ENCODE data around the gene CANT1.

CANT1 gene

GRCh38 chr17:79007504-79008381 lies 1.8 kb downstream of the CANT1 start:
- DNase-seq = no peak

DNA sequence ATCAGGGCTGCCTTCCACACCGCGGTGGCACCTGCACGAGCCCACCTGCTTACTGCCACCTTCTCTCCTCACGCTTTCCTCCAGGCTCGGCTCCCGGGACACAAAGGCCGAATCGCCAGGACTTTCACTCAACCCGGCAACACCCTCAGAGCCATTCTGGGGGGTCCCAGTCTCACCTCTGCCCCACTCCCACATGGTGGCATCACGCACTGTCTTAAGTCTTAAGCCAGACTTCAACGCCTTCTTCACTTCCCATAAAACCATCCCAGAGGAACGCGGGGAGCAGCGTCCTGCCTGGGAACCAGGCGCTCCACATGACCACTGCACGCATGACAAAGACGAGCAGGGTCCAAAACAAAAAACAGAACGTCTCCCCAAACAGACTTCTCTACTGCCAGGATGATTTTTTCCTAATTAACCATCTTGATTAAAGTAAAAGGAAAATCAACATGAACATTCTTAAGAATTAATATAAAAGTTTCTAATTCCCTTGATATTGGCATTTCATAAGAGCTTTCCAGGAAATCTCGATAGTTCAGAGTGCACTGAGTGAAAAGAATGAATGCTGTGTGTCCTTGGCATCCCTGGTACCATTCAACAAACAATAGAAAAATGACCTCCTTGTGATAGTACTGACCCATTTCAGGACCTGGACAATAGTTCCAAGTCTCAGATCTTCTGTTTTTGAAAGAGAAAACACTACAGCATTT lies 2.6 kb downstream of the CANT1 start:
- no peak for DNase-seq

GRCh38 chr17:79006046-79006445 lies 3.5 kb downstream of the CANT1 start:
- no peak for DNase-seq

DNA sequence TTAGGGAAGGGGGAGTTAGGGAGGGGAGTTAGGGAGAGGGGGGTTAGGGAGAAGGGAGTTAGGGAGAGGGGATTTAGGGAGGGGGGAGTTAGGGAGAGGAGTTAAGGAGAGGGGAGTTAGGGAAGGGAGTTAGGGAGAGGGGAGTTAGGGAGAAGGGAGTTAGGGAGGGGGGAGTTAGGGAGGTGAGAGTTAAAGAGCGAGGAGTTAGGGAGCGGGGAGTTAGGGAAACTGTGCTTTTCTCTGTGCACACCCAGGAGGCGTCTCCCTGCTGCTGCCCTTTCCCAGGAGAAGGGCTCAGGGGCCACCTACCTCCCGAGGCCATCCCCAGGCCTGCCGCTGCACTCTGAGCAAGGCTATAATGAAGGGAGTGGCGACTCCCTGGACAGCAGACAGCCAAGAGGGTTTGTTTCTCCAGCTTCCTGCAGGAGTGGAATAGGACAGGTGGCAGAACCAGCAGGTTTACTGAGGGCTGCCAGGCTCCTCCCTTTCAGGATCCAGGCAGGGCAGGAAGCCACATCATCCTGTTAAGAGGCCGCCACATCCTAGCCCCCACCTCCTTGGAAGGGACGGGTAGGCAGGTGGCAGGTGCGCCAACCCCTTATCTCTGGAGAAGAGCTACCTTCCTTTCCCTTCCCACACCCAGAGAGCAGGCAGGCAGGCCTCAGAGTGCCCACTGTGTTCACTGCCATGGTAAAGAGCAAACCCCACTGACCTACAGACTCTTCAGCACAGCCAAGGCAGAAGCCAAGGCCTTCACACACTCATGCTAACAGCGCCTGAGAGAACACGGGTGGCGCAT lies 4.3 kb downstream of the CANT1 start:
- DNase-seq = peak; percentile 95

GRCh38 chr17:79003661-79004411 lies 5.7 kb downstream of the CANT1 start:
- DNase-seq = peak; percentile 34

GRCh38 chr17:79002796-79003593 lies 6.6 kb downstream of the CANT1 start:
- no peak for DNase-seq

- no peak for DNase-seq
Measured at GRCh38 chr17:79002291-79002690, 7.3 kb downstream of the CANT1 start.

- DNase-seq = no peak
Measured at GRCh38 chr17:79001190-79002020, 8.2 kb downstream of the CANT1 start.

DNA sequence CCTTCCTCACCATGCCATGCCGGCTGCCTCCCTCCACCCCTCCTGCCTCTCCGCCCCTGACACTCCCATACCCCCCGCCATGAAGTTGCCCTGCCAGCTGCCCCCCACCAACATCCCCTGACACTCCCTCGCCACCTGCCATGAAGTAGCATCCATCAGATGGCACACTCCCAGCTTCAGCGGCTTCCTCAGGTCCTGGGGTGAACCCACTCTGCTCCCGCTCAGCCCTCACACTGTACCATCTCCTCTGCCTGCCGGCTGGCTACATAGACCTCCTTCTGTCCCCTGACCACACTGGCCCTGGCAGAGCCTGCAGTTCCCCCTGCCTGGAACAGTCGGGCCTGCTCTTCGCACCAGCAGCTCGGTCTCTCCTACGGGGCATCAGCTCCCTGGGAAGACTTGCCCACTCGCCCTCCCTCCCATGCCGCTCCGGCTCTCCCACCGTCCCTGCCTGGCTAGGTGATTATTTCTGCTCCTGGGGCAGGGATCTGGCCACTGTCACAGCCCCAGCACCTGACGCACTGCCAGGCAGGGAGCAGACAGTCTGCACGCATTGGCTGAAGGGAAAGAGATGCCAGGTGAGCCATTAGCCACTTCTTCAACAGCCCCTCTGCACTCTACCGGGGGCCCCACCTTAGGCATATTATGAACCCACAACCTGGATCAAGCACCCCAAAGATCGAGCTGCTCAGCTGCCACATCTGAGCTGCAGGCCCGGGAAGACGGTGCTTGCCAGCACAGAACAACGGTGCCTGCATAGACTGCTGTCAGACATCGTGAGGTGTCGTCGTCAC lies 9.0 kb downstream of the CANT1 start:
- no peak for DNase-seq

GRCh38 chr17:78999947-79000395 lies 9.6 kb downstream of the CANT1 start:
- DNase-seq = no peak

DNA sequence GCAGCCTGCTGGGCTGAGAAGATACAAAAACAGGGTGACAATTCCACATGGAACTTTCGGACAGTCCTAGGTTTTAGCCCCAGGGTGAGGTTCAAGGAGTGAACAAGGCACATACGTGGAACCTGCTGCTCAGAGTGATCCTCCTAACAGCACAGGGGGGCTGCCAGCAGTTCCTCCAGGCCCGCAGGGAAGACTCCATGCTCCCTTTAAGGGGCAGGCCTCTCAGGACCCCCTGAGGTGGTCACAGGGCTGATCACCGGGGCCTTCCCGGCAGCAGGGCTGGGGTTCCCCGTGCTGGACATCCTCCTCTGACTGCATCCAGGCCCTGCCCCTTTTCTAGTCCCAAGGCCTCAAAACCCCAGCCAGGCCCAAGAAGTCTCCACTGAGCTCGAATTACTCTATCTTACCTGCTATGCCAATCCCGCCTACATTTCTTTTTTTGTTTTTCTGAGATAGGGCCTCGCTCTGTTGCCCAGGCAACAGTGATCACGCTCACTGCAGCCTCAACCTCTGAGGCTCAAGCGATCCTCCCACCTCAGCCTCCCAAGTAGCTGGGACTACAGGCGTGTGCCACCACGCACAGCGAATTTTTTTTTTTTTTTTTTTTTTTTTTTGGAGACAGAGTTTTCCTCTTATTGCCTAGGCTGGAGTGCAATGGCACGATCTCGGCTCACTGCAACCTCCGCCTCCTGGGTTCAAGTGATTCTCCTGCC lies 10.4 kb downstream of the CANT1 start:
- DNase-seq = no peak

GRCh38 chr17:78998311-78999055 lies 11.1 kb downstream of the CANT1 start:
- DNase-seq = peak; percentile 43

DNA sequence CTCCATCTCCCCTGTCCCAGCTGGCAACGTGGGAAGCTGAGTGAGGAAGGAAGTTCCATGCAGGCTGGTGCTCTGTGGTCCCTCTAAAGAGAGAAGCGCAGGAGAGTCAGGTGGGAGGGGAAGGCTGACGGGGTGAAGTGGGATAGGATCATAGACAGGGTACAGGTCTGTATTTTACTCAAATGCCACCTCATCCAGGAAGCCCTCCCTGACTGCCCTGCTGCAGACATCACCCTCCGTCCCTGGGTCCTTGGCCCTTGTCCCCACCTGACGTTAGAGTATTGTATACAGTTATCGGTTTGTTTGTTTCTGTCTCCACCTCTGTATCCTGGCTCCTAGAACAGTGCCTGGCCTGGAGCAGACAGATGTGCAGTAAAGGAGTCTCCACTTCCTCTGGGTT lies 11.7 kb downstream of the CANT1 start:
- DNase-seq = no peak

- no peak for DNase-seq
Measured at GRCh38 chr17:78997231-78997741, 12.3 kb downstream of the CANT1 start.

- DNase-seq = no peak
Measured at GRCh38 chr17:78996781-78997201, 12.8 kb downstream of the CANT1 start.

DNA sequence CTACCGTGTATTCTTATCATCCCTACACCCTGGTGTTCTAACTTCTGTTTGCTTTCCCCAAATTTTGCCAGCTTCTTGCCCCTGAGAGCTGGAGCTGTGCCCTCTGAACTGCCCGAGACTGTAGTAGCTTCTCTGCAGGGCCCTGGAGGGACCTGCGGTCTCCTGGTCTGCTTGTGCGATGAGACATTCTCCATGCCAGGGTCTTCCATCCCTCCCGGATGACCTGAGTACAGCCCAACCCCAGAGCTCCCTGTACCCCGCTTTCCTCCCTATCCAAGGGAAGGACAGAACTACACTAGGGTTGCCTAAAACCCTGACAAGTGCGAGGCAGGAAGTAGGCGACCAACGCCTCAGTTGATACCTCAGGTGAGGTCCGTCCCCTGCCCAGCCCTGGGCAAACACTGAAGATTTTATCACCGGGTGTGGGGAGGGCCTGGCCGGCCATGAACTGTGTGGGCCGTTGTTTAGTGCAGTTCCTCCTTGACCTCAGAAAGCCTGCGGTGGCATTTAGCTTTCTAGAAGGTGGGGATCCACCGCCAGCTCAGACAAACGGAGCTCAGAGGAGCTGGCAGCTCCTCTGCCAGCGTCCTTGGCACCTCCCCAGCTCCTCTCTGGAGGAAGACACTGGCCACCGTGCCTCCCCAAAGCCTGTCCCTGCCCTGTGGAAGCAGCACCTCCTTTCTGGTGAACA lies 13.7 kb downstream of the CANT1 start:
- no peak for DNase-seq

GRCh38 chr17:78995022-78995760 lies 14.4 kb downstream of the CANT1 start:
- DNase-seq = no peak

Measured in NCI-H345 (cell line).